GM12878 (cell line): ENCODE data around the gene PRR13. TPM values are rescaled to one million over a fixed set of nuclear protein-coding genes. Genes with fewer than 3 reads are reported as not detected.

Experiments
- ATAC-seq: fragments of 200-7000 bp; cut with Tn5 transposase; 3 replicates; pipeline ENCODE4 v1.9.1; 2020; ENCODE audit warnings: mild to moderate bottlenecking, moderate library complexity
- BruUV-seq: library from RNA; stranded (reverse); fragments of 400-500 nt; replicated peaks from 2 replicates; lab custom pipeline; 2021; lab: Mats Ljungman, UMichigan
- CTCF ChIA-PET: fragments of 300-600 bp; sonication (Branson Sonifier 250); formaldehyde crosslinking; extraction: SDS; loops from one replicate; lab custom pipeline; 2021; ENCODE audit warnings: inconsistent platforms; lab: Yijun Ruan, JAX
- POLR2A ChIA-PET: fragments of 350-600 bp; formaldehyde crosslinking; extraction: SDS; loops from one replicate; lab custom pipeline; 2021; ENCODE audit warnings: inconsistent platforms; lab: Charles Lee
- RAD21 ChIA-PET: fragments of 300-600 bp; sonication (Branson Sonifier 250); formaldehyde crosslinking; loops from one replicate; lab custom pipeline; 2023; ENCODE audit warnings: antibody characterized with exemption; ENCODE audit not compliant: unreplicated experiment; lab: Charles Lee
- SMC1A ChIA-PET: fragments of 300-600 bp; sonication (Branson Sonifier 250); formaldehyde crosslinking; loops from one replicate; lab custom pipeline; 2023; ENCODE audit not compliant: unreplicated experiment, uncharacterized antibody; lab: Charles Lee
- DNase-seq: peaks from one replicate; pipeline ENCODE4 v3.0.0-alpha.2; 2011; ENCODE audit warnings: low read depth, low spot score
- FAIRE-seq: peaks from 3 replicates; lab custom pipeline; 2011; peaks lifted over from hg19 to GRCh38; lab: Jason Lieb, UNC
- H2AFZ ChIP-seq: 2 replicates; pipeline ENCODE4 v1.6.0; 2011; ENCODE audit warnings: low read depth, low read length, control low read depth; ENCODE audit not compliant: control insufficient read depth
- H3K27ac ChIP-seq: 2 replicates; pipeline ENCODE4 v1.5.1; 2011; ENCODE audit warnings: control low read depth; ENCODE audit not compliant: control insufficient read depth, insufficient read depth
- H3K27me3 ChIP-seq, 2 experiments: replicated peaks in 1 of 2; 2 replicates each; pipeline versions ENCODE4 v1.6.0 to v1.6.1; 2011; ENCODE audit warnings: low read length in 1 of 2; ENCODE audit not compliant: control insufficient read depth in 2 of 2, insufficient read depth in 2 of 2
- H3K36me3 ChIP-seq, 2 experiments: 2 replicates each; pipeline ENCODE4 v1.5.1; 2011; ENCODE audit warnings: low read length in 1 of 2; ENCODE audit not compliant: control insufficient read depth in 2 of 2, insufficient read depth in 2 of 2
- H3K4me1 ChIP-seq: 2 replicates; pipeline ENCODE4 v1.6.1; 2011; ENCODE audit warnings: mild to moderate bottlenecking, low read length, moderate library complexity, mixed read lengths; ENCODE audit not compliant: control insufficient read depth, insufficient read depth
- H3K4me2 ChIP-seq: 2 replicates; pipeline ENCODE4 v1.6.0; 2011; ENCODE audit warnings: control low read depth; ENCODE audit not compliant: control insufficient read depth, insufficient read depth
- H3K4me3 ChIP-seq: fragments of 200-600 bp; sonication (generic); 2 replicates; pipeline ENCODE4 v1.5.1; 2016
- H3K79me2 ChIP-seq: 2 replicates; pipeline ENCODE4 v1.6.0; 2011; ENCODE audit warnings: low read length; ENCODE audit not compliant: control insufficient read depth, insufficient read depth
- H3K9ac ChIP-seq: 2 replicates; pipeline ENCODE4 v1.8.0; 2011; ENCODE audit warnings: low read length, control low read depth, mixed read lengths; ENCODE audit not compliant: control insufficient read depth, insufficient read depth
- H3K9me3 ChIP-seq: replicated peaks from 3 replicates; pipeline ENCODE4 v1.5.1; 2011; ENCODE audit warnings: mild to moderate bottlenecking, low read length; ENCODE audit not compliant: control insufficient read depth, insufficient read depth
- H4K20me1 ChIP-seq: 2 replicates; pipeline ENCODE4 v1.6.0; 2011; ENCODE audit not compliant: control insufficient read depth, insufficient read depth
- CHD1 ChIP-seq: IDR thresholded peaks from 2 replicates; pipeline ENCODE4 v1.6.1; 2012; ENCODE audit warnings: low read depth, low read length, improper control_type of control experiment
- ELK1 ChIP-seq: IDR thresholded peaks from 2 replicates; pipeline ENCODE4 v1.6.1; 2012; ENCODE audit warnings: low read depth, low read length, improper control_type of control experiment
- GABPA ChIP-seq: IDR thresholded peaks from 2 replicates; pipeline ENCODE4 v1.6.1; 2014; ENCODE audit warnings: antibody characterized with exemption, low read depth, mild to moderate bottlenecking, inconsistent platforms
- GATAD2B ChIP-seq: fragments of 450-650 bp; conservative IDR thresholded peaks from 2 replicates; pipeline ENCODE4 v1.6.1; 2017; ENCODE audit warnings: low read depth, mild to moderate bottlenecking, moderate library complexity
- IRF4 ChIP-seq: IDR thresholded peaks from 2 replicates; pipeline ENCODE4 v1.6.1; 2011; ENCODE audit warnings: low read depth, low read length
- KAT2A ChIP-seq: conservative IDR thresholded peaks from 2 replicates; pipeline ENCODE4 v1.6.1; 2011; ENCODE audit warnings: low read depth, low read length; ENCODE audit not compliant: control insufficient read depth
- KLF5 ChIP-seq: fragments of 450-650 bp; IDR thresholded peaks from 2 replicates; pipeline ENCODE4 v1.6.1; 2014; ENCODE audit warnings: mild to moderate bottlenecking; ENCODE audit not compliant: partially characterized antibody
- LARP7 ChIP-seq: fragments of 450-650 bp; IDR thresholded peaks from 2 replicates; pipeline ENCODE4 v1.6.1; 2017; ENCODE audit warnings: mild to moderate bottlenecking
- MEF2B ChIP-seq: fragments of 450-650 bp; IDR thresholded peaks from 2 replicates; pipeline ENCODE4 v1.6.1; 2018; ENCODE audit warnings: mild to moderate bottlenecking, moderate library complexity; ENCODE audit not compliant: partially characterized antibody, poor library complexity, severe bottlenecking
- POLR2A ChIP-seq: IDR thresholded peaks from 2 replicates; pipeline ENCODE4 v1.6.1; 2011; ENCODE audit warnings: low read depth, mild to moderate bottlenecking, low read length
- RCOR1 ChIP-seq: conservative IDR thresholded peaks from 2 replicates; pipeline ENCODE4 v1.6.1; 2012; ENCODE audit warnings: low read depth, low read length, improper control_type of control experiment
- RELA ChIP-seq: fragments of 450-650 bp; IDR thresholded peaks from 2 replicates; pipeline ENCODE4 v1.8.0; 2014; ENCODE audit warnings: borderline replicate concordance; ENCODE audit not compliant: partially characterized antibody
- REST ChIP-seq: IDR thresholded peaks from 2 replicates; pipeline ENCODE4 v1.6.1; 2012; ENCODE audit warnings: mild to moderate bottlenecking, low read depth, low read length
- SMAD5 ChIP-seq: IDR thresholded peaks from 2 replicates; pipeline ENCODE4 v1.6.1; 2016; ENCODE audit warnings: antibody characterized with exemption, low read depth
- SP1 ChIP-seq: IDR thresholded peaks from one replicate; pipeline ENCODE4 v1.6.1; 2011; ENCODE audit warnings: low read depth, low read length
- SPI1 ChIP-seq: IDR thresholded peaks from 2 replicates; pipeline ENCODE4 v1.6.1; 2011; ENCODE audit warnings: low read depth, mild to moderate bottlenecking, low read length, moderate library complexity, borderline replicate concordance; ENCODE audit not compliant: insufficient read depth
- TAF1 ChIP-seq: IDR thresholded peaks from 2 replicates; pipeline ENCODE4 v1.6.1; 2011; ENCODE audit warnings: mild to moderate bottlenecking, low read depth, low read length, borderline replicate concordance
- ZZZ3 ChIP-seq: IDR thresholded peaks from 2 replicates; pipeline ENCODE4 v1.6.1; 2011; ENCODE audit warnings: low read depth; ENCODE audit not compliant: control insufficient read depth, insufficient read length
- WGBS: methylation state at CpG from one replicate; pipeline ENCODE4 v1.1.6; 2016; ENCODE audit warnings: low lambda C conversion rate; ENCODE audit not compliant: insufficient replicate concordance, insufficient coverage; ENCODE audit errors: missing lambda C conversion rate; 5-methylcytosine and 5-hydroxymethylcytosine counted together
- in situ Hi-C: fragments of 300-500 bp; cut with MboI; formaldehyde crosslinking; loops from 9 replicates; pipeline ENCODE4 v1.14.3; 2018; ENCODE audit warnings: mixed read lengths
- intact Hi-C: fragments of 100-400 bp; cut with micrococcal nuclease; formaldehyde crosslinking; loops from one replicate; pipeline ENCODE4 v1.14.2; 2022; ENCODE audit not compliant: unreplicated experiment
- polyA plus RNA-seq, 11 experiments: library from polyadenylated mRNA; depleted of rRNA in 4 of 11; unstranded in 6 of 11; stranded (reverse) in 5 of 11; fragments of >200 nt; fragmentation: Nextera tagmentation in 4 of 11; fragmentation: Illumina TruSeq in 1 of 11; extraction: Ambion mirVana in 4 of 11; extraction: Trizol in 1 of 11; gene quantifications; 1 replicate in 1 of 11; 2 replicates in 10 of 11; pipeline versions ENCODE4 v1.2.1 to v1.2.3, GENCODE V29; 2011 to 2016; ENCODE audit warnings: inconsistent platforms in 2 of 11, missing spikeins in 2 of 11, low read depth in 1 of 11
- total RNA-seq, 4 experiments: library from RNA; depleted of rRNA in 3 of 4; stranded (reverse); fragments of >200 nt in 3 of 4; fragmentation: Illumina TruSeq in 1 of 4; extraction: Trizol in 1 of 4; gene quantifications; 2 replicates each; pipeline versions ENCODE4 v1.2.1 to v1.2.3, GENCODE V29; 2013 to 2021

The PRR13 gene
- total and polyA plus RNA-seq, 10 of the 15 experiments (the other 5 are each of a cell fraction or from before 2014, with no cell fraction given) = 94.2 to 462 (median 276) TPM

DNA sequence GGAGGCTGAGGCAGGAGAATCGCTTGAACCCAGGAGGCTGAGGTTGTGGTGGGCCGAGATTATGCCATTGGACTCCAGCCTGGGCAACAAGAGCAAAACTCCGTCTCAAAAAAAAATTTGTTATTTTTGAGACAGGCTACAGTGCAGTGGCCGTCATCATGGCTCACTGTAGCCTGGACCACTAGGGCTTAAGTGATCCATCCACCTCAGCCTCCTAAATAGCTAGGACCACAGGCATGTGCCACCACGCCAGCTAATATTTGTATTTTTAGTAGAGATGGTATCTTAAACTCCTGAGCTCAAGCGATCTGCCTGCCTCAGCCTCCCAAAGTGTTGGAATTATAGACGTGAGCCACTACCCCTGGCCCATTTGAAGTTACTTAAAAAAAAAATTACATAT is 9.4 kb downstream of the PRR13 start:
- in situ Hi-C loops = no loop called here
- DNase-seq (no peak), FAIRE-seq (no peak), ATAC-seq (no peak)
- H3K27me3 ChIP-seq = no peaks in the 10 kb centered on the region
- CTCF ChIA-PET = interaction anchor here (0.6 to 2.2 kb wide), 9 partner anchors 15 to 130 kb away, joined by 3 to 7 read pairs (median 4); partner anchors contain the start of genes MAP3K12 and TARBP2
- 83% methylated on average over 7 of the region's 7 CpGs for WGBS
- peaks cover 5% of the 10 kb centered on the region for H3K4me1 ChIP-seq
- no TSS peak for BruUV-seq
- H3K9ac ChIP-seq = no peak overlapping the region
- POLR2A ChIA-PET = interaction anchor here (1.4 kb wide), 1 partner anchor 72 kb away, joined by 10 read pairs; the partner anchor contains the start of gene SP1
- no peaks in the 10 kb centered on the region for H3K9me3 ChIP-seq
- H3K27ac ChIP-seq = no peak overlapping the region
- SMC1A ChIA-PET = interaction anchor here (1.8 kb wide), 1 partner anchor 19 kb away, joined by 5 read pairs; no protein-coding TSS in a partner anchor
- RAD21 ChIA-PET = interaction anchor here (1.0 kb wide), 1 partner anchor 50 kb away, joined by 4 read pairs; the partner anchor contains the start of gene TARBP2
- intact Hi-C loops = loop anchor here (5.0 kb wide), 1 partner anchor 51 kb away; the partner anchor contains the start of gene TARBP2
- no peak overlapping the region for H3K4me2 ChIP-seq
- H2AFZ ChIP-seq = no peak overlapping the region
- H3K79me2 ChIP-seq = peaks cover 38% of the 10 kb centered on the region
- H3K4me3 ChIP-seq = no peak overlapping the region
- H3K36me3 ChIP-seq = peaks cover 4 to 19% of the 10 kb centered on the region in 2 experiments
- H4K20me1 ChIP-seq = peaks cover 6% of the 10 kb centered on the region
- TF ChIP-seq MEF2B = no peak
- no peak for TF ChIP-seq RELA
- no peak for TF ChIP-seq SMAD5
- TF ChIP-seq ELK1 = no peak
- TF ChIP-seq GABPA = no peak
- no peak for TF ChIP-seq ZZZ3
- no peak for TF ChIP-seq KAT2A
- TF ChIP-seq SP1 = no peak
- no peak for TF ChIP-seq LARP7
- TF ChIP-seq POLR2A = no peak
- no peak for TF ChIP-seq CHD1
- TF ChIP-seq TAF1 = no peak
- no peak for TF ChIP-seq SPI1
- TF ChIP-seq GATAD2B = no peak
- TF ChIP-seq RCOR1 = no peak
- TF ChIP-seq IRF4 = no peak
- no peak for TF ChIP-seq KLF5
- TF ChIP-seq REST = no peak
